ENCODE data around the gene UCK2.
"Not testable (repeated sequence)": the region's sequence is repeated elsewhere in the genome, so short reads cannot be mapped to it uniquely, and the experiment has no call there.

- not testable (repeated sequence) for TF ChIP-seq CTCF, POLR2A (IDR thresholded peaks at IDR 0.05)
Observed at GRCh38 chr1:165778197-165778596, 49.2 kb upstream of the UCK2 start.
